Gastroesophageal sphincter (tissue), 4 donors: ENCODE data around the gene SRCIN1. TPM values are rescaled to one million over a fixed set of nuclear protein-coding genes. Genes with fewer than 3 reads are reported as not detected.

ENCODE experiments used
- ATAC-seq: fragments of 150-250 bp; one replicate; pipeline ENCODE4 v1.9.1; 2016; ENCODE audit warnings: mild to moderate bottlenecking, moderate library complexity
- H3K27ac ChIP-seq, 4 donors: fragments of 200-600 bp; sonication (generic) in 3 of 4; 1 replicate in 3 of 4; 2 replicates in 1 of 4; pipeline ENCODE4 v1.5.1; 2016 to 2019
- H3K27me3 ChIP-seq: fragments of 200-600 bp; sonication (generic); one replicate; pipeline ENCODE4 v1.5.1; 2019
- H3K36me3 ChIP-seq, 2 donors: fragments of 200-600 bp; sonication (generic); one replicate each; pipeline ENCODE4 v1.5.1; 2019; ENCODE audit warnings: control low read depth in 1 of 2
- H3K4me1 ChIP-seq, 3 donors: fragments of 200-600 bp; sonication (generic); 1 replicate in 2 of 3; 2 replicates in 1 of 3; pipeline ENCODE4 v1.5.1; 2016 to 2019; ENCODE audit warnings: control low read depth in 2 of 3
- H3K4me3 ChIP-seq, 2 donors: fragments of 200-600 bp; sonication (generic); one replicate each; pipeline ENCODE4 v1.5.1; 2019; ENCODE audit warnings: mild to moderate bottlenecking in 1 of 2, moderate library complexity in 1 of 2
- H3K9me3 ChIP-seq, 3 donors: fragments of 200-600 bp; sonication (generic); one replicate each; pipeline ENCODE4 v1.5.1; 2017 to 2019; ENCODE audit warnings: control low read depth in 2 of 3
- EP300 ChIP-seq: sonication (generic); formaldehyde crosslinking; IDR thresholded peaks from one replicate; pipeline ENCODE4 v1.6.1; 2017; ENCODE audit warnings: antibody characterized with exemption, mild to moderate bottlenecking
- POLR2A ChIP-seq, 2 donors: fragments of 450-650 bp; IDR thresholded peaks; one replicate each; pipeline ENCODE4 v1.6.1; 2017; ENCODE audit warnings: antibody characterized with exemption in 2 of 2, mild to moderate bottlenecking in 2 of 2, moderate library complexity in 1 of 2
- POLR2AphosphoS5 ChIP-seq: sonication (generic); formaldehyde crosslinking; IDR thresholded peaks from one replicate; pipeline ENCODE4 v1.6.1; 2017; ENCODE audit warnings: antibody characterized with exemption
- WGBS, 2 donors: methylation state at CpG; one replicate each; pipeline ENCODE4 v1.1.5; 2018; ENCODE audit warnings: low coverage in 1 of 2; 5-methylcytosine and 5-hydroxymethylcytosine counted together
- total RNA-seq, 4 donors: library from RNA; depleted of rRNA; stranded (reverse); fragments of >200 nt; gene quantifications; one replicate each; pipeline ENCODE4 v1.1.0, GENCODE V29; 2016
- TF ChIP-seq, protein P1 (sequence below), 4 experiments: fragments of 200-600 bp in 2 of 4; fragments of 450-650 bp in 2 of 4; sonication (generic) in 1 of 4; IDR thresholded peaks; one replicate each; pipeline ENCODE4 v1.5.1; 2017 to 2019; ENCODE audit warnings: antibody characterized with exemption in 4 of 4, mild to moderate bottlenecking in 2 of 4, moderate library complexity in 2 of 4

The SRCIN1 gene
- total RNA-seq, 4 donors from 2014 or later: 0.67 to 2.6 (median 1.5) TPM

DNA sequence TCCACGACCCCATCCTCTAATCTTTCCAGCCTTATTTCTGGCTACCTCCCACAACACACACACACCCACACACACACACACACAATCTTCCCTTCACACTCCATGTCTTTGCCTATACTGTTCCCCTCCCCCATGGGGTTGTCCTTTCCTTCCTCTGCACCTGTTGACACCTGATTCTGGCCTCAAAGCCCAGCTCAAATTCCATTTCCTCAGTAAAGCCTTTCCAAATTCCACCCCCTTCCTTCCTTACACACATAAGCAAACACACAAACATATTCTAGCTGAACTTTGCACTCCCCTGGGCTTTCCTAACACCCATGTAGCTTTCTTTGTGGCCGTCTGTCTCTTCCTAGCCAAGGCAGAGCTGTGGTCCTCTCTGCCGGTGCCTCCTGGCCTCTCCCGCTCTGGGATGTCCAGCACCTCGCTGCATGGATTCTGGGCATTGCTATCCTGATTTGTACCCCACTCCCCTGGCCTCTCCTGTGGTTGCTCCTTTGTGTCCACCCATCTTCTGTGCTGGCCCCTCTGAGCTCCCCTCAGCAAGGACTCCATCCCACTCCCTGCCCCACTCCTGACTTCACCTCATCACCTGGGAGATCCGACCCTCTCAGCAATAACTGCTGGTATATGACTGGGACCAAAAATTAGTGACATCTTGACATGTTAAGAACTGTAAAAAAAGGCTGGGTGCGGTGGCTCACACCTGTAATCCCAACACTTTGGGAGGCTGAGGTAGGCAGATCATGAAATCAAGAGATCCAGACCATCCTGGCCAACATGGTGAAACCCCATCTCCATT, 8.4 kb upstream of the SRCIN1 start:
- no peak overlapping the region for H3K27ac ChIP-seq
- no peaks in the 10 kb centered on the region for H3K36me3 ChIP-seq
- H3K9me3 ChIP-seq: peaks cover 0 to 11% (median 0%) of the 10 kb centered on the region in 3 donors
- WGBS, 2 donors: 71 to 75% methylated on average over 5 to 6 of the region's 7 CpGs
- peaks cover 67% of the 10 kb centered on the region for H3K27me3 ChIP-seq
- ATAC-seq: no peak
- TF ChIP-seq EP300 (no peak), POLR2AphosphoS5 (no peak), POLR2A (IDR thresholded peaks at IDR 0.05) (no peak)
- TF ChIP-seq, protein P1, sequence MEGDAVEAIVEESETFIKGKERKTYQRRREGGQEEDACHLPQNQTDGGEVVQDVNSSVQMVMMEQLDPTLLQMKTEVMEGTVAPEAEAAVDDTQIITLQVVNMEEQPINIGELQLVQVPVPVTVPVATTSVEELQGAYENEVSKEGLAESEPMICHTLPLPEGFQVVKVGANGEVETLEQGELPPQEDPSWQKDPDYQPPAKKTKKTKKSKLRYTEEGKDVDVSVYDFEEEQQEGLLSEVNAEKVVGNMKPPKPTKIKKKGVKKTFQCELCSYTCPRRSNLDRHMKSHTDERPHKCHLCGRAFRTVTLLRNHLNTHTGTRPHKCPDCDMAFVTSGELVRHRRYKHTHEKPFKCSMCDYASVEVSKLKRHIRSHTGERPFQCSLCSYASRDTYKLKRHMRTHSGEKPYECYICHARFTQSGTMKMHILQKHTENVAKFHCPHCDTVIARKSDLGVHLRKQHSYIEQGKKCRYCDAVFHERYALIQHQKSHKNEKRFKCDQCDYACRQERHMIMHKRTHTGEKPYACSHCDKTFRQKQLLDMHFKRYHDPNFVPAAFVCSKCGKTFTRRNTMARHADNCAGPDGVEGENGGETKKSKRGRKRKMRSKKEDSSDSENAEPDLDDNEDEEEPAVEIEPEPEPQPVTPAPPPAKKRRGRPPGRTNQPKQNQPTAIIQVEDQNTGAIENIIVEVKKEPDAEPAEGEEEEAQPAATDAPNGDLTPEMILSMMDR (IDR thresholded peaks at IDR 0.05): no peak
- no peaks in the 10 kb centered on the region for H3K4me1 ChIP-seq
- H3K4me3 ChIP-seq: no peak overlapping the region

DNA sequence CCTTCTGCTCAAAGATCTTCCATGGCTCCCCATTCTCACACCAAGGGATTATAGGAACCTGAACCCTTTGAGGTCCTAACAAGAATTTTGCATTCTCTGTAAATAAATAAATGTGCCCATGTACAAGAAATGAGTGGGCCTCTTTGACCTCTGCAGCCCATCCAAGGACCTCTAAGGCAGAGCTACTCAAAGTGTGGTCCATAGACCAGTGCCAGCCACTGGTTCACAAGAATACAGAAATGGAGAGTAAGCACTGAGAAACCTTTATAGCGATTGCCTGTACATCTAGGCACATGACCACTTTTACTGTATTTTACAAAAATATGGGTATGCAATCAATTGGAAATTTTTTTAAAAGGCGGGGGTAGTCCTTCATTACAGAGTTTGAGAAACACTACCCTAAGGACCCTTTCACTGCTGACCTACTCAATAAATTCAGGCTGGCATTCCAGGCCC, 7.8 kb upstream of the SRCIN1 start:
- Histone ChIP-seq H3K4me1 (no peaks in the 10 kb centered on the region), H3K27ac (no peak overlapping the region), H3K36me3 (no peaks in the 10 kb centered on the region), H3K4me3 (no peak overlapping the region), H3K27me3 (peaks cover 67% of the 10 kb centered on the region), H3K9me3 (peaks cover 0 to 11% (median 0%) of the 10 kb centered on the region in 3 donors)
- TF ChIP-seq, protein P1 (IDR thresholded peaks at IDR 0.05): no peak
- TF ChIP-seq POLR2AphosphoS5: no peak
- no peak for TF ChIP-seq POLR2A (IDR thresholded peaks at IDR 0.05)
- TF ChIP-seq EP300: no peak
- no peak for ATAC-seq
- whole genome bisulfite sequencing, 2 donors: 73 to 85% methylated on average over 2 of the region's 2 CpGs

DNA sequence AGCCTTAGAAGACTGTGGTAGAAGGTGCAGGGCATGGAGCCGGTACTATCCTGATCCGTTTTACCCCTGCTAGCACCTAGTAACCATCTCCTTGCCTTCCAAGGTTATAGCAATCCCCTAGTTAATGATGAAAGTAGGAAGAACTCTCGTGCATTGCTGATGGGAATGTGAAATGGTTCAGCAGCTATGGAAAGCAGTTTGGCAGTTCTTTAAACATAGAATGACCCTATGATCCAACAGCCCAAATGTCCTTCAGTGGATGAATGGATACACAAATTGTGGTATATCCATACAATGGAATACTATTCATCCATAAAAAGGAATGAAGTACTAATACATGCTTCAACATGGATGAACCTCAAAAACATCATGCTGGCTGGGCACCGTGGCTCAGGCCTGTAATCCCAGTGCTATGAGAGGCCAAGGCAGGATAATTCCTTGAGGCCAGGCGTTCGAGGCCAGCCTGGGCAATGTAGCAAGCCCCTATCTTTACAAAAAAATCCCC, 6.2 kb upstream of the SRCIN1 start:
- Histone ChIP-seq H3K27me3 (peaks cover 70% of the 10 kb centered on the region), H3K36me3 (no peaks in the 10 kb centered on the region), H3K9me3 (peaks cover 0 to 11% (median 0%) of the 10 kb centered on the region in 3 donors), H3K27ac (no peak overlapping the region), H3K4me1 (peaks cover 0 to 6% (median 5%) of the 10 kb centered on the region in 3 donors), H3K4me3 (no peak overlapping the region)
- ATAC-seq: no peak
- WGBS, 2 donors: 91 to 92% methylated on average over 2 to 6 of the region's 6 CpGs
- TF ChIP-seq EP300 (no peak), POLR2AphosphoS5 (no peak), POLR2A (IDR thresholded peaks at IDR 0.05) (no peak)
- TF ChIP-seq, protein P1 (IDR thresholded peaks at IDR 0.05): no peak

DNA sequence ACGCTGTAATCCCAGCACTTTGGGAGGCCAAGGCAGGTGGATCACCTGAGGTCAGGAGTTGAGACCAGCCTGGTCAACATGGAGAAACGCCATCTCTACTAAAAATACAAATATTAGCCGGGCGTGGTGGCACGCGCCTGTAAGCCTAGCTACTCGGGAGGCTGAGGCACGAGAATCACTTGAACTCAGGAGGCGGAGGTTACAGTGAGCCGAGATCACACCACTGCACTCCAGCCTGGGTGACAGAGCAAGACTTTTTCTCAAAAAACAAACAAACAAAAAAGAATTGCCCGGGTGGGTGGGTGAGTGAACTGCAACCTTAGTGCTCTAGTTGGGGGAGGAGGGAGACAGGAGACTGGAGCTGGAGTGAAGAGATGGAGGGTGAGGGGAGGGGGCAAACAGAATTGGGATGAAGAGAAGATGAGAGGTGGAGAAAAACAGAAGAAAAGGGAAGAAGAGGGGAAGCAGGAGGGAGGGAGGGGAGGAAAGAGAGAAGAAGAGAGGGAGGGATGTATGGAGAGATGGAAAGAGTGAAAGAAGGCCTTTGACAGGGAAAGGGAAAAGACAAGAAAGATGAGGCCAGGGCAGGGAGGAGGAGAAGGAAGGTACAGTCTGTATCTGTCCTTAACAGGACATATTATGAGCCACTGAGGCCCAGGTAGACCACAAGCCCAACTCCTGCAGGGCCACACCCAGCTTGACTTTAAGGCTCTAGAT, 5.5 kb upstream of the SRCIN1 start:
- no peak overlapping the region for H3K27ac ChIP-seq
- no peaks in the 10 kb centered on the region for H3K36me3 ChIP-seq
- H3K4me3 ChIP-seq: no peak overlapping the region
- H3K27me3 ChIP-seq: peaks cover 77% of the 10 kb centered on the region
- H3K4me1 ChIP-seq: peaks cover 0 to 13% (median 11%) of the 10 kb centered on the region in 3 donors
- 75% methylated on average over 8 of the region's 11 CpGs; no CpG with 5 or more reads in 1 of the 2 donors for WGBS, 2 donors
- peaks cover 0 to 11% (median 0%) of the 10 kb centered on the region in 3 donors for H3K9me3 ChIP-seq
- no peak for TF ChIP-seq POLR2AphosphoS5
- no peak for TF ChIP-seq EP300
- TF ChIP-seq POLR2A (IDR thresholded peaks at IDR 0.05): no peak
- TF ChIP-seq, protein P1 (IDR thresholded peaks at IDR 0.05): no peak
- no peak for ATAC-seq
